ENCODE data around the gene NHERF2. TPM values are rescaled to one million over a fixed set of nuclear protein-coding genes. Genes with fewer than 3 reads are reported as not detected.

NHERF2 gene
- total and polyA plus RNA-seq, 9 donors = 6.3 to 118 (median 78.7) TPM

DNA sequence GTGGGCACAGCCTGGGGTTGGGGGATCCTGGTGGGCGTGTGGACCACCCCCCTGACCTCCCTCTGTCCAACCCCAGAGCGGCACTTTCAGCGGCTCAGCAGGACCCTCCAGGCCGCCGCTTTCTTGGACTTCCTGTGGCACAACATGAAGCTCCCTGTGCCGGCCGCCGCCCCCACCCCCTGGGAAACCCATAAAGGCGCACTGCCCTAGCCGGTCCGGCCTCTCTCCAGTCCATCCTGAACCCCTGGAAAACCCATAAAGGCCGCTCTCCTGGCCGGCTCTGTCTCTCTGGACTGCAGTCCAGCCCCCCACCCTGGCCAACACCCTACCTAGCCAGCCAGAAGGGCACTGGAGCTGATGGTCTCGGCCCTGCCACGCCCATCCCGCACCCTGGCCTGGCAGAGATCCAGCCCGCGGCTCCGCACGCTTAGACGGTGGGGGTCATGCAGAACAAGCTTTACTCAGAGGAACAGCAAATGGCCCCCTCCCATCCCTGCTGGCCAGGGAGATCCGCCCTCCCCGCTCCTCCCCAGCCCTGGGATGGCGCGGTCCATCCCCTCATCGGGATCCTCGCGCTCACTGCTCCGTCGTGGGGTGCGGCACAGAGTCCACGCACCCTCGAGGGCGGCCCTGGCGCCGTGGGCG, 48.1 kb upstream of the NHERF2 start:
- DNase-seq = no peak
- no peaks in the 10 kb centered on the region for H3K9me3 ChIP-seq
- H3K4me3 ChIP-seq = no peak overlapping the region
- no peaks in the 10 kb centered on the region for H3K4me1 ChIP-seq (ENCODE audit: insufficient read depth)
- no peaks in the 10 kb centered on the region for H3K36me3 ChIP-seq
- TF ChIP-seq, protein P1, sequence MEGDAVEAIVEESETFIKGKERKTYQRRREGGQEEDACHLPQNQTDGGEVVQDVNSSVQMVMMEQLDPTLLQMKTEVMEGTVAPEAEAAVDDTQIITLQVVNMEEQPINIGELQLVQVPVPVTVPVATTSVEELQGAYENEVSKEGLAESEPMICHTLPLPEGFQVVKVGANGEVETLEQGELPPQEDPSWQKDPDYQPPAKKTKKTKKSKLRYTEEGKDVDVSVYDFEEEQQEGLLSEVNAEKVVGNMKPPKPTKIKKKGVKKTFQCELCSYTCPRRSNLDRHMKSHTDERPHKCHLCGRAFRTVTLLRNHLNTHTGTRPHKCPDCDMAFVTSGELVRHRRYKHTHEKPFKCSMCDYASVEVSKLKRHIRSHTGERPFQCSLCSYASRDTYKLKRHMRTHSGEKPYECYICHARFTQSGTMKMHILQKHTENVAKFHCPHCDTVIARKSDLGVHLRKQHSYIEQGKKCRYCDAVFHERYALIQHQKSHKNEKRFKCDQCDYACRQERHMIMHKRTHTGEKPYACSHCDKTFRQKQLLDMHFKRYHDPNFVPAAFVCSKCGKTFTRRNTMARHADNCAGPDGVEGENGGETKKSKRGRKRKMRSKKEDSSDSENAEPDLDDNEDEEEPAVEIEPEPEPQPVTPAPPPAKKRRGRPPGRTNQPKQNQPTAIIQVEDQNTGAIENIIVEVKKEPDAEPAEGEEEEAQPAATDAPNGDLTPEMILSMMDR (IDR thresholded peaks at IDR 0.05) = no peak
- TF ChIP-seq POLR2A (IDR thresholded peaks at IDR 0.05) (no peak), EP300 (IDR thresholded peaks at IDR 0.05) (no peak)
- intact Hi-C loops (cut with DNase I) = no loop called here
- no peak overlapping the region for H3K27ac ChIP-seq
- 76 to 80% (median 80%) methylated on average over 33 to 37 of the region's 37 CpGs for WGBS, 3 donors
- peaks cover 3% of the 10 kb centered on the region for H3K27me3 ChIP-seq

DNA sequence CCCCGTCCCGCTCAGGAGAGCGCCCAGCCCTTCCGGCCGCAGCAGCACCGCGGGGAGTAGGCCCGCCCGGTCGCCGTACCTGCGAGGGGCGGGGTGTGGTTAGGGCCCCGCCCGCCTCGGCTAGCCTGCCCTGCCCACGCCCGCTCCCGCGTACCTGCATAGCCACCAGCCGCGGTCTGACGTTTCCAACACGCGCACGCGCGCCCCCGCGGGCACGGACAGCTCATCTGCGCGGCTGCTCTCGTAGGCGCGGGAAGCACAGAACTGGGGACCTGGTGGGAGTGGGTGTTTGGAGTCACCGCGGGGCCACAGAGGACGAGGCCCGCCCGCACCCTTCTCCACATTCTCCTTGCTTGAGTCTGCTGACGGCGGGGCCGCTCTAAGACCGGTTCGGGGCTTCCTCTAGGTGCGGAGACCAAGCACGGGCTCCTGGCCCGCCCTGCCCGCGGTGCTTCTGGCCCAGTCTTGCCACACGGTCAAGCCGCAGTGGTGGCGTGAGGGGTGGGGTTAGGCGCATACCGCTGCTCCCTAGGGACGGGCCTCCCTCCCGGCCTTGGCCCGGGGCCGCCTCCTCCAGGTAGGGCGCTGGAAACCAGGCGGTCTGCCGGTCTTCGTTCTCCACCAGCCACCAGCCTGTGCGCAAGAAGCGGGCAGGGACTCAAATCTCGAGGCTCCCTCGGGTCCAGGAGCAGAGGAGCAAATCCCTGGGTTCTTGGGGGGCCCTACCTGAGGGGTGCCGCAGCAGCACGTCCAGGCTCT, 47.3 kb upstream of the NHERF2 start:
- 28 to 35% (median 30%) methylated on average over 63 to 70 of the region's 70 CpGs for WGBS, 3 donors
- intact Hi-C loops (cut with DNase I) = no loop called here
- peaks cover 3% of the 10 kb centered on the region for H3K27me3 ChIP-seq

DNA sequence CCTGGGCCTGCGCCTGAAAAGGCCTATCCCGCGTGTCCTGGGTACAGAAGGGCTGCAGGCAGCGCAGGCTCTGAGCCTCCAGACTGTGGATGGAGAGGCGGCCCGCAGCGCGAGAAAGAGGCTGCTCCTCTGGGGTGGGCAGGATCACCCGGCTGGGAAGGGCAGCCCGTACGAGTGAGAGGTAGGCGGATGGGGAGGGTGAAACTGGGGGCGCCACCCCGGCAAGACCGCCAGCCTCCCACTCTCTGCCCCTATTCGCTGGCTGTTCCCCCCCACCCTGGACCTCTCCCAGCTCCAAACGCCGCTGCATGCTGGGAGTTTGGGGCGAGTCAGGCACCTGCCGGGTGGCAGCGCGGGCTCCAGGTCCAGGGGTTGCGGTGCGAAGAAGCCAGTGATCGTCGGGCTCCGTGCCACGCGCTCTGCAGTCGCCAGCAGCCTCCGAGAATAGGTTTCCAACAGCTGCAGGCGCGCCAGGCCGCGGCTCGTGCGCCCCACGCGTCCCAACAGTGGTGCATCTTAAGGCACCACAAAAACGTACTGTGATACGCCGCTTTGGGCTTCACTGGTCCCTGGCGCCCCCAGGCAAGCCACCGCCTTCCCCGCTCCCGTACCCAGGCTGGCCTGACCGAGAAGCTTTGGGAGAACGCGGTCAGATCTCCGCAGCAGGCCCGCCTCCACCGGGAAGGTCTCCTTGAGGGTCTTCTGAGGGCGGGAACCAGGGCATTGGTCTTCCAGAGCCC, 46.5 kb upstream of the NHERF2 start:
- WGBS, 3 donors = 3 to 7% (median 5%) methylated on average over 33 to 53 of the region's 53 CpGs
- Histone ChIP-seq H3K36me3 (no peaks in the 10 kb centered on the region), H3K27me3 (peaks cover 3% of the 10 kb centered on the region), H3K4me1 (ENCODE audit: insufficient read depth) (peaks cover 4% of the 10 kb centered on the region), H3K27ac (no peak overlapping the region), H3K4me3 (no peak overlapping the region), H3K9me3 (no peaks in the 10 kb centered on the region)
- intact Hi-C loops (cut with DNase I) = no loop called here
- no peak for TF ChIP-seq POLR2A (IDR thresholded peaks at IDR 0.05)
- TF ChIP-seq, protein P1 (IDR thresholded peaks at IDR 0.05) = no peak
- DNase-seq = no peak

More for the DNA sequence above, 47.3 kb upstream of the NHERF2 start:
- no peak overlapping the region for H3K27ac ChIP-seq
- DNase-seq = no peak
- H3K36me3 ChIP-seq = no peaks in the 10 kb centered on the region
- no peaks in the 10 kb centered on the region for H3K4me1 ChIP-seq (ENCODE audit: insufficient read depth)
- H3K9me3 ChIP-seq = no peaks in the 10 kb centered on the region
- TF ChIP-seq, protein P1 (IDR thresholded peaks at IDR 0.05) = no peak
- TF ChIP-seq EP300 (IDR thresholded peaks at IDR 0.05) (no peak), POLR2A (IDR thresholded peaks at IDR 0.05) (no peak)
- no peak overlapping the region for H3K4me3 ChIP-seq

GRCh38 chr16:1980770-1981087, 46.0 kb upstream of the NHERF2 start:
- WGBS, 3 donors = 8 to 18% (median 13%) methylated on average over 14 to 16 of the region's 16 CpGs
- Histone ChIP-seq H3K4me1 (ENCODE audit: insufficient read depth) (peaks cover 4% of the 10 kb centered on the region), H3K36me3 (no peaks in the 10 kb centered on the region), H3K27ac (no peak overlapping the region), H3K4me3 (no peak overlapping the region), H3K9me3 (no peaks in the 10 kb centered on the region), H3K27me3 (peaks cover 3% of the 10 kb centered on the region)
- no peak for TF ChIP-seq POLR2A (IDR thresholded peaks at IDR 0.05)
- TF ChIP-seq, protein P1 (IDR thresholded peaks at IDR 0.05) = no peak
- TF ChIP-seq EP300 (IDR thresholded peaks at IDR 0.05) = no peak
- DNase-seq = no peak
- intact Hi-C loops (cut with DNase I) = no loop called here
